Endometrial microvascular endothelial cells (primary cell): ENCODE results near the gene SDHD. TPM values are rescaled to one million over a fixed set of nuclear protein-coding genes. Genes with fewer than 3 reads are reported as not detected.

Experiments
- in situ Hi-C: cut with HindIII; loops from 2 replicates; pipeline ENCODE4 v1.10.0; 2017; ENCODE audit warnings: low sequenced_read_pairs, low pct_unique_long_range_greater_than_20kb; ENCODE audit errors: inconsistent ontology term
- total RNA-seq: library from RNA; depleted of rRNA; stranded (reverse); fragments of >200 nt; gene quantifications from one replicate; pipeline ENCODE4 v1.2.3, GENCODE V29; 2015; ENCODE audit errors: inconsistent ontology term

SDHD gene
- total RNA-seq, 1 donor from 2014 or later = 130 TPM

GRCh38 chr11:112097734-112098528 is 11.3 kb downstream of the SDHD start:
- in situ Hi-C loops = no loop called here

- in situ Hi-C loops = no loop called here
Measured at GRCh38 chr11:112100462-112100861, 13.8 kb downstream of the SDHD start.

DNA sequence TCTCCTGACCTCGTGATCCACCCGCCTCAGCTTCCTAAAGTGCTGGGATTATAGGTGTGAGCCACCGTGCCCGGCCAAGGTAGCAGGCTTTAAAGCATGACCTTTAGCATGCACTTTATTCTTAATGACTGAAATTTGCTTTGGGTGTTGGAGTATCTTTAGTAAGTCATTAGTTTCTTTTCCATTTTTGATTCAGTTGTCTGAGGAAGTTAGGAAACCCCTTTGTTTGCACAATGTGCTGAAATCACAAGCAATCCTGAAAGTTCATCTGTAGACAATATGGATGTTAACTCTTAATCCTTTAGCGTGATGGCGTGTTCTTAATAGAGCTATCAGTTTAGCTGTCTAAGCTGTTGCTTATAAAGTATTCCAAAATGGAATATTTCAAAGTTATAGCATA is 16.8 kb downstream of the SDHD start:
- in situ Hi-C loops = no loop called here

DNA sequence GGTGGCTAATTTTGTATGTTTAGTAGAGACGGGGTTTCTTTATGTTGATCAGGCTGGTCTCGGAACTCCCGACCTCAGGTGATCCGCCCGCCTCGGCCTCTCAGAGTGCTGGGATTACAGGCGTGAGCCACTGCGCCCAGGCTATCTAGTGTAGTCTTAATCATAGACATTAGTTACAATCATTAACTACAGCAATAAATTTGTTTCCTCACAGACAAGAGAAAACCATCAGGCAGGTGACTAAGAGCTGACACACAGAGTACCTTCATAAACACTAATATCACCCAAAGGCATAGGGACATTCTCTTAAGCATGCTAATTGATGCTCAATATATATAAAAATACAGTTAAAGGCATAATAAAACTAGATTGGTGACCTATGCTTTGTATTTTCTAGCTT is 19.4 kb downstream of the SDHD start:
- in situ Hi-C loops = no loop called here

DNA sequence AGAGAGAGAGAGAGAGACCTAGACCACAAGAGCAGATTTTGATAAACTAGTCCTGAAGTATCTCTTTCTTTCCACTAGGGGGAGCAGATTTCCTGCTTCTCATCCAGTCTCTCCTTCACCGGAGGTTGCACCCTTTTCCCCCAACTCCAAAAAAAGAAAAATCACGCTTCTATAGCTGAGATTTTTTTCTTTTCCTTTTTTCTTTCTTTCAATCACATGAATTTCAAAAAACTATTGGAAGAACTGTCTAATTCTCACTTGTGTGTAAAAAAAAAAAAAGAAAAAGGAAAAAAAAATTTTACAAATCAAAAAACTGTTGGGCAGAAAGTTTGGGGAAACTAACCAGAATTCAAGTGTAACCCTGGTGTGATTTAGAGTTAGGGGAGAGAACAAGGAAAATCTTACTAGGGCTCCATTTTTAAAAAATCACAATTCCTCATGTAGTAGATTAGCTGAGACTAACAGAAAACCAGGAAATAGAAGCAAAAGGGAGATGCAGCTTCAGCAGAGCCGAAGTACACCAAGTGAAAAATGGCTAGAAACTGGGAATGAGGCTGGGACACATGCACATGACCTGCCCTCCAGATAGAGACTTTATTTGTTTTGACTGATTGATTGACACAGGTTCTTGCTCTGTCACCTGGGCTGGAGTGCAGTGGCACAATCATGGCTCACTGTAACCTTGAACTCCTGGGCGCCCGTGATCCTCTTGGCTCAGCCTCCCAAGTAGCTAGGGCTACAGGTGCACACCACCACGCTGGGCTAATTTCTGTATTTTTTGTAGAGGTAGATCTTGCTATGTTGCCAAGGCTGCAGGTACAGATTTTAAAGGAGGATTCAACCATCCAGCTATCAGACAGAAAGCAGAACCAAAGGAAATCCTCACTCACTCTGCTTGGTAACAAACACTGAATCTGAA is 27.1 kb downstream of the SDHD start:
- in situ Hi-C loops = no loop called here

- in situ Hi-C loops = no loop called here
Measured at GRCh38 chr11:112114460-112114859, 27.8 kb downstream of the SDHD start.

- in situ Hi-C loops = no loop called here
Measured at GRCh38 chr11:112115386-112115785, 28.7 kb downstream of the SDHD start.

DNA sequence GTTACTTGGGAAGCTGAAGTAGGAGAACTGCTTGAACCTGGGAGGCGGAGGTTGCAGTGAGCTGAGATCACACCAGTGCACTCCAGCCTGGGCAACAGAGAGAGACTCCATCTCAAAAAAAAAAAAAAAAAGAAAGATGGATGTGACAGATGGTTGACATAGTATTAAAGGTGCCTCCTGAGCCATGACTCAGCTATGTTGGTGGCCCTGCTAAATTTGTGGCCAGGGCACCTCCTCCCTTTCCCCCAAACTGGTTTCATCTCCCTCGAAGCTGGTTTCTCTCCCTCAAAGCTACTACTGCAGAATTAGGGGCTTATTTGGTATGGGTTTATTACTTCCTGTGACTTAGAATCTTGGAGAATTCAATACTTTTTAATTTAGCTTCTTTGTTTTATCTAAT is 31.5 kb downstream of the SDHD start:
- in situ Hi-C loops = no loop called here

DNA sequence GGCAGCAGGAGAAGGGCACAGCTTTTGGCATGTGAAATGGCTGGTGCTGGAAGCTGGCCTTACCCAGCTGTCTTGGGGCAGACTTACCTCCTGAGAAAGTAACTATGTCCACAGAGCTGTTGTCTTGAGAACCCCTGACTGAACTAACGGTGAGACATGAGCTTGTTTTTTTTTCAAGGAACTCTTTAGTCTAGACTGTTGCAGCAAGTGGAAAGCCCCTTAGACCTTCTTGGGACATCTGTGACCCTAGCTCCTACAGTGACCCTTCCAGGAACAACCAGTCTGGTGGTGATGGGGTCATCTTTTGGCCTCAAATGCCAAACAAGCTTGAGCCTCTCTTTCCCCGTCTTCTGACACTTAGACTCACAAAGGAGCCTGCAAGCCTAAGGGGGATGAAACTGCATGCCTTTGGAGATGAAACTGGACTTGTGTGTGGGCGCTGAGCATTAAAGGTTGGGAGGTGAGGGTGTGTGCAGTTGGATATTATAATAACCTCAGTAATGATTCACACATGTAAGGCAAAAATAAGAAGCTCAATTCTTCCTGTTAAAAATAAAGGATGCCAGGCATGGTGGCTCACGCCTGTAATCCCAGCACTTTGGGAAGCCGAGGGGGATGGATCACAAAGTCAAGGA is 35.4 kb downstream of the SDHD start:
- in situ Hi-C loops = no loop called here

DNA sequence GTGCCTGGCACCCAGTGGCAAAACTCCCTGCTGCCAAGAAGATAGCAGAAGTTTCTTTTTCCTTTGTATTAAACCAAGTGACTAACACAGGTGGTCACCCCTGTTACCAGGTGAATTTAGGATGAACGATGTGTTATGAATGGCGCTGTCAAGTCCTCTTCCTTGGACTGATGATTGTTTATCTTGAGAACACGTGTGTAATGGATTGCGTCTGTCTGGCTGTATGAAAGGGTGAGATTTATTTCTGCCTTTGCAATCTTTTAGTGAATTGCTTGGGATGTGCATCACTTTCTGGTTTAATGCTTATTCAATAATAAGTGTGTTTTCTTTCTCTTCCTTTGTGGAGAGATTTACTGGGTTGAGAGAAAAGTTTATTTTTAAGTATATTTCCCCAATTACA is 36.5 kb downstream of the SDHD start:
- in situ Hi-C loops = no loop called here

GRCh38 chr11:112127056-112127455 is 40.4 kb downstream of the SDHD start:
- in situ Hi-C loops = no loop called here

DNA sequence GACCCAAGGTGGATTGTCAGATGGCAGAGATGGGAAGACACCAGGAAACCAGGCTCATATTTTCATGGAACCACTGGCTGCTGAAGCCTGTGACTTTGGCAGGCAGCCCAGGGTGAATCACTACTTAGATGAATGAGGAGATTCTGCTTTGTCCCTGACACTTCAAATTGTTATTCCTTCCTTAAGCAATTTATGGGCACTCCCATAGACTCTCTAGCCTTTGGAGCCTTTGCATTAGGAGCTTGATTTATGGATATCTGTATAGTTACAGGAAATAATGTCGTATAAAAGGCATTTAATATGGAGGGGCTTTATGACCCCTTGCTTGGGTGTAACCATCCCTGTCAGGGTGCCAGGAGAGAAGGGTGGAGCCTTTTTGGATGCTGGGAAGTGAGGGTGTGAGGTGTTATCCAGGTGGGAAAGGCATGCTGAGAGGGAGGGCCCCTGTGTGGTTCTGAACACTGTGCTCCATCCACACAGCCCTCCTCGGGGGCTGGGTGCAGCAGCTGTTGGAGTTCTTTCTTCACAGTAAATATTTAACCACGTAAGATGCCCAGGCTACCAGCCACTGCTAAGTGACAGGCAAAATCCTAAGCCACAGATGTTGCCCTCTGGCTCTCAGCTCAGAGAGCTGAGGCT is 41.9 kb downstream of the SDHD start:
- in situ Hi-C loops = no loop called here

- in situ Hi-C loops = no loop called here
Measured at GRCh38 chr11:112129656-112130055, 43.0 kb downstream of the SDHD start.

DNA sequence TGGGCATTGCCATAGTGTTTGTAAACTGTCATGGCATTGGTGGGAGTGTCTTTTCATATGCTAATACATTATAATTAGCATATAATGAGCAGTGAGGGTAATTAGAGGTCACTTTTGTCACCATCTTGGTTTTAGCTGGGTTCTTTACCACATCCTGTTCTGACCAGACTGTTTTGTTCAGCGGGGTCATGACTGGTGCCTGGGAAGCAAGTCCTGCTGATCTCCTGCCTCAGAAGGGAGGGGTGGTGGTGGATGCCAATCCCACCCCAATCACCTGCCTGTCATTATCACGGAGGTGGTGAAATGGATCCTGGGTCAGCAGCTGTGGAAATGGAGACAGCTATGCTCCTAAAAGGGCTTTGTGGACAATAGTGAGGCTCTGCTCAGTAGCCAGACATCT is 46.1 kb downstream of the SDHD start:
- in situ Hi-C loops = no loop called here

DNA sequence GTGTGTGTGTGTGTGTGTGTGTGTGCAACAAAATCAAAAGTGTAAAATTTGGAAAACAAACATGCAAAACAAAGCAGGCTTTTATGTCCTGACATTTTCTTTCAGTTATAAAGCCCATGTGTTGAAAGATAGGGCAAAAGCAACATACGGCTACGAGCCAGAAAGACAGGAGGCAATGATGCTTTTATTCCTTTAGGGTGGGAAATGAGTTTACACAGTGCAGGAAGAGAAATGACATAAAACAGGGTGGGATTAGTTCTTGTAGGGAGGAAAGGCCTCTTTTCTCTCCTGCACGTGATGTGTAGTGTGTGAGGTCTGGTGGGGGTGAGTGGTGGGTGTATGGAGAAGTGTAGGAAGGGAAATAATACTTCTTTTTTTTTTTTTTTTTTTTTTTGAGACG is 47.8 kb downstream of the SDHD start:
- in situ Hi-C loops = no loop called here

DNA sequence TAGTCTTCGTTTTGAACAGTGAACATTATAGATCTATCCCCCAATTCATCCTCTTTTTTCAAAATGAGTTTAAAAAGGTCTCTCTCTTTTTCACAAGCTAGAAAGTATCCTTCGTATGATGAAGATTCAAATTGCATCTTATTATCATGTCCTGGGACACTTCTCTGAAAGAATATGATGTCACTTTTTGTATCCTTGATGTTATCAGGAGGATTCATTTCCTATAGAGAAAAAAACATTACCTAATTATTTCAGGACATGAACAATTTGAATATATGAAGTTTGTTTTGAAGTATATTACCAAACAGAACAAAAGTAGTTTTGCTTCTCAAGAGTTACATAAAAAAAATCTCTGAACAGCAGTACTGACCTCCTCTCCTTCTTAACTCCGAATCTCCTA is 56.9 kb downstream of the SDHD start:
- in situ Hi-C loops = no loop called here
